Esophagus muscularis mucosa (tissue), 4 donors: ENCODE data around the gene CAMTA1. TPM values are rescaled to one million over a fixed set of nuclear protein-coding genes. Genes with fewer than 3 reads are reported as not detected.

ENCODE experiments used
- DNase-seq: peaks from one replicate; pipeline ENCODE4 v3.0.0-alpha.2; 2017; ENCODE audit errors: extremely low spot score
- H3K27ac ChIP-seq, 4 donors: fragments of 200-600 bp; sonication (generic); replicated peaks in 1 of 4; 1 replicate in 3 of 4; 2 replicates in 1 of 4; pipeline ENCODE4 v1.5.1; 2016 to 2019; ENCODE audit warnings: mild to moderate bottlenecking in 1 of 4
- H3K27me3 ChIP-seq, 4 donors: fragments of 200-600 bp; sonication (generic); one replicate each; pipeline versions ENCODE4 v1.5.1 to v1.6.0; 2016 to 2019
- H3K36me3 ChIP-seq, 4 donors: fragments of 200-600 bp; sonication (generic); one replicate each; pipeline ENCODE4 v1.5.1; 2016 to 2019
- H3K4me1 ChIP-seq, 4 donors: fragments of 200-600 bp; sonication (generic); one replicate each; pipeline ENCODE4 v1.5.1; 2016 to 2019
- H3K4me3 ChIP-seq, 4 donors: fragments of 200-600 bp; sonication (generic); 1 replicate in 2 of 4; 2 replicates in 2 of 4; pipeline ENCODE4 v1.5.1; 2016 to 2019; ENCODE audit warnings: mild to moderate bottlenecking in 4 of 4, moderate library complexity in 1 of 4
- H3K9me3 ChIP-seq, 4 donors: fragments of 200-600 bp; sonication (generic); 1 replicate in 3 of 4; 2 replicates in 1 of 4; pipeline ENCODE4 v1.5.1; 2016 to 2019
- CTCF ChIP-seq, 3 experiments: fragments of 200-600 bp in 2 of 3; fragments of 450-650 bp in 1 of 3; sonication (generic) in 2 of 3; IDR thresholded peaks; one replicate each; pipeline ENCODE4 v1.5.1; 2017 to 2019; ENCODE audit warnings: antibody characterized with exemption in 3 of 3, mild to moderate bottlenecking in 2 of 3, moderate library complexity in 1 of 3
- EP300 ChIP-seq: sonication (generic); formaldehyde crosslinking; IDR thresholded peaks from one replicate; pipeline ENCODE4 v1.6.1; 2017; ENCODE audit warnings: antibody characterized with exemption
- POLR2A ChIP-seq: fragments of 450-650 bp; IDR thresholded peaks from one replicate; pipeline ENCODE4 v1.6.1; 2017; ENCODE audit warnings: antibody characterized with exemption, moderate library complexity, mild to moderate bottlenecking, low read depth
- POLR2AphosphoS5 ChIP-seq, 2 donors: sonication (generic); formaldehyde crosslinking; IDR thresholded peaks; one replicate each; pipeline ENCODE4 v1.6.1; 2017; ENCODE audit warnings: antibody characterized with exemption in 2 of 2
- WGBS: methylation state at CpG from one replicate; pipeline ENCODE4 v1.1.5; 2018; 5-methylcytosine and 5-hydroxymethylcytosine counted together
- intact Hi-C: fragments of 100-400 bp; cut with DNase I; formaldehyde crosslinking; loops from one replicate; pipeline ENCODE4 v1.15.1; 2023
- total RNA-seq, 4 donors: library from RNA; depleted of rRNA; stranded (reverse); fragments of >200 nt; gene quantifications; one replicate each; pipeline versions ENCODE4 v1.1.0 to v1.2.1, GENCODE V29; 2016

CAMTA1 gene
- total RNA-seq, 4 donors from 2014 or later, result 109 to 226 (median 139) TPM

DNA sequence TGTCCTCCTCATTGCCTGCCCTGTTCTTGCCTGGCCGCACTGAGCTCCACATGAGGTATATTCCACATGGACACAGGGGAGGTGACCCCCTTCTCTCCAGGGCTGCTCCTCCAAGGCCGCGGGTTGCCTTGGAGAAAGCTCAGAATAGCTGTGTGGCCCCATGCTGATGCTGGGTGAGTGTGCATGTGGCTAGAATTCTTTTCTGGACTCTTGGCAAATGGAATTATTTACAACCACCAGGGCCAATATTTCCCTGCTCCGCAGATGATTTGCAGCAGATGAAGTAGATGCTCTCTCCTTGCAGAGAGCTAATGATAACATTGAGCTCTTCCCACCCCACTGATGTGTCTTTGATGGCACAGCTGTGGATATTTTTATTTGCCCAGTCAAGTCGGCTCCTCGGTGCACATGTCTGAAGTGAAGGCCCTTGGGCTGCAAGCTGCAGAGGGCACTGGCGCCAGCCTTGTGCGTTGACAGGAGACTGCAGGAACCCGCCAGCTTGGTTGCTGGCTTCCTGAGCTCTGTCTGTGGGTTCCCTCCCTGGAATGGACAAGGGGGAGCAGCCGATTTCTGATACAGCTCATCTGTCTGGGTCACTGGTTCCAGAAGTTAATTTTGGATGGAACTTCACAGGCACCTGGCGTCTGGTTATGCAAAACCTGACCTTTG is 581.2 kb downstream of the CAMTA1 start:
- WGBS, result 86% methylated on average over 11 of the region's 11 CpGs
- intact Hi-C loops, result no loop called here
- no peak overlapping the region for H3K4me3 ChIP-seq
- H3K36me3 ChIP-seq, result no peaks in the 10 kb centered on the region
- H3K27ac ChIP-seq, result no peak overlapping the region
- TF ChIP-seq CTCF (IDR thresholded peaks at IDR 0.05) (no peak), POLR2AphosphoS5 (IDR thresholded peaks at IDR 0.05) (no peak), POLR2A (no peak), EP300 (no peak)
- no peaks in the 10 kb centered on the region for H3K9me3 ChIP-seq
- H3K27me3 ChIP-seq, result no peaks in the 10 kb centered on the region
- DNase-seq, result no peak
- H3K4me1 ChIP-seq, result peaks cover 0 to 11% (median 6%) of the 10 kb centered on the region in 4 donors

DNA sequence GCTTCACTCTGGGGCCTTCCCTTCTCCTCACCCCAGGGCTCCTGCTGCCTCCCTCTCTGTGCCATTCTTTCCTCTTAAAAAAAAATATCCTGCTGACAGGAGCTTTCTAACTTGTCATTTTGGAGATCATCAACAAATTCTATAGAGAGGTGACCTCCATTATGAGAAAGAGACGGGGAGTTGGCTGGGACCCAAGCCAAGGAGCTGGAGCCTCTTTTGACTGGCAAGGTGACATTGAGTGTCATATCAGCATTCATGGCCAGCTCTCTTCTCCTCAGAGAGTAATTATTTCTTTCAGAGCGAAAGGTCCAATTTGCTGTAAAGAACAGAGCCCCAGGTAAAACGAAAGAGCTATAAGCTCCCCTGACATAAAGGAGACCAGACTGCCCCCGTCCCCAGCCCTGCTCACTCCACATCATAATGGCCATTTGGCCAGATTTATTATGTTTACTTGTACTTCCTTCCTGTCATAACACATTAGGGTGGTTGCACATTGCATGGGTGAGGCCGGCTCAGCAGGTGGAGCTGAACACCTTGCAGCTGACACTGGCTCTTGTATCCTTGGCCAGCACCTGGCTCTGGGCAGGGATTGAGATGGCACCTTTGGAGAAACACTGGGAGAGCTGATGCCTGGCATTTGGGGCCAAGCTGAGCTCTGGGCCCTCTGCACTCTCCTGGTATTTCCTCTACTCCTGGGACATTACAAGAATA is 581.9 kb downstream of the CAMTA1 start:
- intact Hi-C loops, result no loop called here
- Histone ChIP-seq H3K4me3 (no peak overlapping the region), H3K27me3 (no peaks in the 10 kb centered on the region), H3K9me3 (no peaks in the 10 kb centered on the region), H3K27ac (no peak overlapping the region), H3K4me1 (peaks cover 0 to 11% (median 6%) of the 10 kb centered on the region in 4 donors), H3K36me3 (no peaks in the 10 kb centered on the region)
- 87% methylated on average over 5 of the region's 5 CpGs for WGBS
- no peak for DNase-seq
- TF ChIP-seq CTCF (IDR thresholded peaks at IDR 0.05), result no peak
- no peak for TF ChIP-seq EP300
- no peak for TF ChIP-seq POLR2AphosphoS5 (IDR thresholded peaks at IDR 0.05)
- TF ChIP-seq POLR2A, result no peak

DNA sequence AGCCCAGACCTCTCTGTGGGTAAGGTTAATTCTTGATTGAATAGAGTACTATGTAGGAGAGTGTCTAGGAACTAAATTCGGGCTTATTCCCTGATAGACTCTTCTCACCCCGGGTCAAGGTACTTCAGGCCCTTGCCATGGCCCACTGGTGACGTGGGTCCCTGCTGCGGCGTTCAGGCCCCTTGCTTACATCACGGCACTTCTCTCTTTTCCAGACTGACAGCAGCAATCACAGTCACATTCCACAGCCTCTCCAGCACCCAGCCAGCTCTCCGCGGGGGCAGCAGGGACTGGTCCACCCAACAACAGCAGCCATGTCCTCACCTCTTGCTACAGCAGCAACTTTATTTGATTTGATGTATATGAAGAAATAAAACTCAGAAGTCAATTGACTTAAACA is 584.6 kb downstream of the CAMTA1 start:
- intact Hi-C loops, result no loop called here
- no peaks in the 10 kb centered on the region for H3K27me3 ChIP-seq
- H3K9me3 ChIP-seq, result no peaks in the 10 kb centered on the region
- no peak for DNase-seq
- H3K4me1 ChIP-seq, result peaks cover 0 to 7% (median 0%) of the 10 kb centered on the region in 4 donors
- no peak overlapping the region for H3K4me3 ChIP-seq
- 93% methylated on average over 7 of the region's 8 CpGs for WGBS
- no peak for TF ChIP-seq POLR2A
- TF ChIP-seq POLR2AphosphoS5 (IDR thresholded peaks at IDR 0.05), result no peak
- TF ChIP-seq CTCF (IDR thresholded peaks at IDR 0.05), result no peak
- no peak for TF ChIP-seq EP300
- H3K27ac ChIP-seq, result no peak overlapping the region
- no peaks in the 10 kb centered on the region for H3K36me3 ChIP-seq

DNA sequence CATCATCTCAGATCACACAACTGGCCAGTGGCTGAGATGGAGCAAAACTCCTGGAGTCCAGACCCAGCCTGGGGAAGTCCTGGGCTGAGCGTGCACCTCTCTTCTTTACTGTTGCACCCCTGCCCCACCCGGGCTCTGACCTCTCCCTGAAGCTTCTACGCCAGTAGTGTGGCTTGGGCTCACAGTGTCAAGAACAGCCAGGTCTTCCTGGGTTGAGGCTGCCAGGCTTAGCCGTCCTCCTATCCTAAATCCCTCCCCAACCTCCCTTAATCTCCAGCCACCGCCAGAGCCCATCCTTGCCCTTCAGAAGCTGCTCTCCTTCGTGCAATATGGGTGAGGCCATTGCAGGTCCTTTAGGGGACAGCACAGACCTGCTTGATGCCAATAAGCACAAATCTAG is 586.7 kb downstream of the CAMTA1 start:
- H3K9me3 ChIP-seq, result no peaks in the 10 kb centered on the region
- H3K36me3 ChIP-seq, result no peaks in the 10 kb centered on the region
- no peak for DNase-seq
- no peak overlapping the region for H3K27ac ChIP-seq
- H3K4me3 ChIP-seq, result no peak overlapping the region
- intact Hi-C loops, result no loop called here
- no peaks in the 10 kb centered on the region for H3K27me3 ChIP-seq
- H3K4me1 ChIP-seq, result peaks cover 0 to 8% (median 5%) of the 10 kb centered on the region in 4 donors
- 92% methylated on average over 5 of the region's 6 CpGs for WGBS
- TF ChIP-seq POLR2AphosphoS5 (IDR thresholded peaks at IDR 0.05), result no peak
- TF ChIP-seq EP300, result no peak
- TF ChIP-seq POLR2A, result no peak
- TF ChIP-seq CTCF (IDR thresholded peaks at IDR 0.05), result no peak
